Upper lobe of left lung (tissue), 4 donors: ENCODE measurements around the gene SEMA4C.

Experiments
- EP300 ChIP-seq, 4 donors: sonication (generic); formaldehyde crosslinking; IDR thresholded peaks; one replicate each; pipeline ENCODE4 v1.5.1; 2017; ENCODE audit warnings: antibody characterized with exemption in 4 of 4, control low read depth in 2 of 4
- POLR2A ChIP-seq, 4 donors: fragments of 450-650 bp; IDR thresholded peaks; one replicate each; pipeline ENCODE4 v1.5.1; 2016 to 2017; ENCODE audit warnings: antibody characterized with exemption in 4 of 4, mild to moderate bottlenecking in 2 of 4
- POLR2AphosphoS5 ChIP-seq, 2 donors: sonication (generic); formaldehyde crosslinking; IDR thresholded peaks; one replicate each; pipeline ENCODE4 v1.5.1; 2017; ENCODE audit warnings: antibody characterized with exemption in 2 of 2
- TF ChIP-seq, protein P1 (sequence below), 6 experiments: fragments of 450-650 bp in 4 of 6; fragments of 200-600 bp in 2 of 6; sonication (generic) in 2 of 6; IDR thresholded peaks; one replicate each; pipeline ENCODE4 v1.5.1; 2016 to 2019; ENCODE audit warnings: antibody characterized with exemption in 6 of 6

GRCh38 chr2:96839875-96840850 lies 29.7 kb downstream of the SEMA4C start:
- TF ChIP-seq, protein P1, sequence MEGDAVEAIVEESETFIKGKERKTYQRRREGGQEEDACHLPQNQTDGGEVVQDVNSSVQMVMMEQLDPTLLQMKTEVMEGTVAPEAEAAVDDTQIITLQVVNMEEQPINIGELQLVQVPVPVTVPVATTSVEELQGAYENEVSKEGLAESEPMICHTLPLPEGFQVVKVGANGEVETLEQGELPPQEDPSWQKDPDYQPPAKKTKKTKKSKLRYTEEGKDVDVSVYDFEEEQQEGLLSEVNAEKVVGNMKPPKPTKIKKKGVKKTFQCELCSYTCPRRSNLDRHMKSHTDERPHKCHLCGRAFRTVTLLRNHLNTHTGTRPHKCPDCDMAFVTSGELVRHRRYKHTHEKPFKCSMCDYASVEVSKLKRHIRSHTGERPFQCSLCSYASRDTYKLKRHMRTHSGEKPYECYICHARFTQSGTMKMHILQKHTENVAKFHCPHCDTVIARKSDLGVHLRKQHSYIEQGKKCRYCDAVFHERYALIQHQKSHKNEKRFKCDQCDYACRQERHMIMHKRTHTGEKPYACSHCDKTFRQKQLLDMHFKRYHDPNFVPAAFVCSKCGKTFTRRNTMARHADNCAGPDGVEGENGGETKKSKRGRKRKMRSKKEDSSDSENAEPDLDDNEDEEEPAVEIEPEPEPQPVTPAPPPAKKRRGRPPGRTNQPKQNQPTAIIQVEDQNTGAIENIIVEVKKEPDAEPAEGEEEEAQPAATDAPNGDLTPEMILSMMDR (IDR thresholded peaks at IDR 0.05) = no peak
- TF ChIP-seq EP300 (IDR thresholded peaks at IDR 0.05) (no peak), POLR2AphosphoS5 (IDR thresholded peaks at IDR 0.05) (no peak), POLR2A (IDR thresholded peaks at IDR 0.05) (no peak)
